DMS53 treated with DMSO at 0.1 percent for 48 hours (cell line): ENCODE results near the gene DMD.
A peak's percentile ranks its signal among the peaks of the same experiment; 100 is the strongest.

Source experiments
- DNase-seq: peaks from one replicate; lab custom pipeline; 2025; ENCODE audit not compliant: unreplicated experiment; lab: John Stamatoyannopoulos, UW

DMD gene

GRCh38 chrX:32514986-32515385 is 696.4 kb downstream of the DMD start:
- DNase-seq = no peak

- no peak for DNase-seq
Observed at GRCh38 chrX:32501606-32502005, 709.7 kb downstream of the DMD start.

- no peak for DNase-seq
Observed at GRCh38 chrX:32496671-32497070, 714.7 kb downstream of the DMD start.

GRCh38 chrX:32495855-32496254 is 715.5 kb downstream of the DMD start:
- DNase-seq = no peak

- no peak for DNase-seq
Observed at GRCh38 chrX:32489125-32489524, 722.2 kb downstream of the DMD start.

- peak; percentile 12 for DNase-seq
Observed at GRCh38 chrX:32483534-32484136, 727.7 kb downstream of the DMD start.

- no peak for DNase-seq
Observed at GRCh38 chrX:32480019-32480418, 731.3 kb downstream of the DMD start.

GRCh38 chrX:32472364-32472763 is 739.0 kb downstream of the DMD start:
- no peak for DNase-seq

- DNase-seq = no peak
Observed at GRCh38 chrX:32455704-32456103, 755.6 kb downstream of the DMD start.

GRCh38 chrX:32451954-32452695 is 759.2 kb downstream of the DMD start:
- DNase-seq = no peak

- DNase-seq = no peak
Observed at GRCh38 chrX:32448945-32449344, 762.4 kb downstream of the DMD start.

- no peak for DNase-seq
Observed at GRCh38 chrX:32448320-32448719, 763.0 kb downstream of the DMD start.

GRCh38 chrX:32447640-32448039 is 763.7 kb downstream of the DMD start:
- no peak for DNase-seq

- no peak for DNase-seq
Observed at GRCh38 chrX:32443841-32444240, 767.5 kb downstream of the DMD start.

GRCh38 chrX:32421266-32421665 is 790.1 kb downstream of the DMD start:
- no peak for DNase-seq

GRCh38 chrX:32408389-32408788 is 803.0 kb downstream of the DMD start:
- DNase-seq = no peak

- no peak for DNase-seq
Observed at GRCh38 chrX:32397562-32398216, 813.7 kb downstream of the DMD start.

GRCh38 chrX:32395878-32396277 is 815.5 kb downstream of the DMD start:
- DNase-seq = peak; percentile 0

- no peak for DNase-seq
Observed at GRCh38 chrX:32392655-32393054, 818.7 kb downstream of the DMD start.

GRCh38 chrX:32370456-32371205 is 840.7 kb downstream of the DMD start:
- DNase-seq = no peak

GRCh38 chrX:32293962-32294700 is 917.2 kb downstream of the DMD start:
- DNase-seq = no peak
